ENCODE measurements around the gene CD151. TPM values are rescaled to one million over a fixed set of nuclear protein-coding genes. Genes with fewer than 3 reads are reported as not detected.

The CD151 gene
- total and polyA plus RNA-seq, 4 donors, result 31.6 to 264 (median 124) TPM

GRCh38 chr11:843086-843734, 10.5 kb downstream of the CD151 start:
- Histone ChIP-seq H3K4me3 (ENCODE audit: low read depth in 1 of 3, low read length in 3 of 3) (peak overlapping the region; percentile 32 to 97 (median 96)), H3K9ac (ENCODE audit: low read depth in 1 of 2, low read length in 2 of 2) (peak overlapping the region; percentile 54), H3K27me3 (ENCODE audit: control insufficient read depth in 4 of 4, insufficient read depth in 4 of 4, low read length in 3 of 4) (no peaks in the 10 kb centered on the region), H3K36me3 (ENCODE audit: control insufficient read depth in 4 of 4, insufficient read depth in 3 of 4, low read depth in 1 of 4, low read length in 3 of 4) (peaks cover 2 to 15% (median 5%) of the 10 kb centered on the region in 4 donors), H3K4me1 (ENCODE audit: control insufficient read depth in 4 of 4, insufficient read depth in 4 of 4, low read length in 3 of 4) (peaks cover 18 to 55% (median 34%) of the 10 kb centered on the region in 4 donors), H3K27ac (ENCODE audit: low read depth in 1 of 2, low read length in 2 of 2) (peak overlapping the region; percentile 76 to 90), H3K9me3 (ENCODE audit: control insufficient read depth in 4 of 4, low read length in 3 of 4) (no peaks in the 10 kb centered on the region)
- TF ChIP-seq, protein P1, sequence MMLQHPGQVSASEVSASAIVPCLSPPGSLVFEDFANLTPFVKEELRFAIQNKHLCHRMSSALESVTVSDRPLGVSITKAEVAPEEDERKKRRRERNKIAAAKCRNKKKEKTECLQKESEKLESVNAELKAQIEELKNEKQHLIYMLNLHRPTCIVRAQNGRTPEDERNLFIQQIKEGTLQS (IDR thresholded peaks at IDR 0.05), result no peak
- no peak for TF ChIP-seq HNF4A (conservative IDR thresholded peaks at IDR 0.05)
- no peak for TF ChIP-seq GABPA (IDR thresholded peaks at IDR 0.05 in 1 of 2, conservative IDR thresholded peaks at IDR 0.05 in 1 of 2)
- no peak for TF ChIP-seq ZBTB33 (IDR thresholded peaks at IDR 0.05)
- DNase-seq (ENCODE audit: low spot score), result no peak
- WGBS, result 2% methylated on average over 53 of the region's 53 CpGs

DNA sequence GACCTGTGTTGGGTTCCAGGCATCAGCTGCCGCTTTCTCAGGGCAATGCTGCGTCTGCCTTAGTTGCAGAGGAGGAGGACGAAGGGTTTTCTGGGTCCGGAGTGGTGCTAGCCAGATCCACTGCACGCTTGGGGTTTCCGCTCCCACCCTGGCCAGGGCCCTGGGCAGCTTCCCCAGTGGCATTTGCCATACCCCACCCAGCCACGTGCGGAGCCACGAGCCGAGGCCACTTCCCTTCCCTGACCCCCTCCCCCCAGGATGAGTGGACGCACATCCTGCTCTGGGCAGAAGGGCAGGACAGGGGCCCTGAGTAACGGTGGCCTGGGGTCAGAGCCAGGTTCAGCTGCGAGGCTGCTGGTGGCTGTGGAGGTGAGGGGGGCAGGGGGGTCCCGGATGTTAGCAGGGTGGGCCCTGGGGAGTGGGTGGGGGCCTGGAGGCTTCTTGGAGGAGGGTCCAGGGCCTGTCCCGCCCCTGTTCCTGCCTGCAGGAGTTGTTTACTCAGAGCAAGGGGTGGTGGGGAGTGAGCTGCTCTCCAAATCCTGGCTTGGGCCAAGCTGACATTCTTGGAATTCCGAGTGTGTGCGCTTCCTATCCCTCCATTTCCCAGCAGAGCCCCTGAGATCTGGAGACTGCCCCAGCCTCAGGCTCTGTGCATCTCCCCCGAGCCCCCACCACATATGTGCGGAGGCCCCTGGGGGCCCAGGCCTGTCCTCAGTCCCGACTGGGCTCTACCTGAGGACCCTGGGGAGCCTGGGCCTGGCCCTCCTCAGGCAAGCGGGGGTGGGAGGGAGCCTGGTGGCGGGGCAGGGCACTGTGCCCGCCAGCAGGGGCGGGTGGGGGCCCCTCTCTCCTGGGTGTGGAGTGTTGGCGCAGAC, 11.3 kb downstream of the CD151 start:
- Histone ChIP-seq H3K27ac (ENCODE audit: low read depth in 1 of 2, low read length in 2 of 2) (peak overlapping the region; percentile 76 to 90), H3K36me3 (ENCODE audit: control insufficient read depth in 4 of 4, insufficient read depth in 3 of 4, low read depth in 1 of 4, low read length in 3 of 4) (peaks cover 0 to 10% (median 4%) of the 10 kb centered on the region in 4 donors), H3K4me3 (ENCODE audit: low read depth in 1 of 3, low read length in 3 of 3) (peak overlapping the region; percentile 32 to 97 (median 96)), H3K4me1 (ENCODE audit: control insufficient read depth in 4 of 4, insufficient read depth in 4 of 4, low read length in 3 of 4) (peaks cover 18 to 58% (median 35%) of the 10 kb centered on the region in 4 donors), H3K9ac (ENCODE audit: low read depth in 1 of 2, low read length in 2 of 2) (no peak overlapping the region), H3K9me3 (ENCODE audit: control insufficient read depth in 4 of 4, low read length in 3 of 4) (no peaks in the 10 kb centered on the region), H3K27me3 (ENCODE audit: control insufficient read depth in 4 of 4, insufficient read depth in 4 of 4, low read length in 3 of 4) (peaks cover 0 to 3% (median 0%) of the 10 kb centered on the region in 4 donors)
- WGBS, result 9% methylated on average over 25 of the region's 25 CpGs
- peak; percentile 72 for DNase-seq (ENCODE audit: low spot score)
- TF ChIP-seq ZBTB33 (IDR thresholded peaks at IDR 0.05) (no peak), TAF1 (conservative IDR thresholded peaks at IDR 0.05) (no peak), HNF4G (IDR thresholded peaks at IDR 0.05) (no peak), SP1 (IDR thresholded peaks at IDR 0.05) (peak; percentile 73), HNF4A (conservative IDR thresholded peaks at IDR 0.05) (peak in 1 of 2 donors; percentile 46), RAD21 (IDR thresholded peaks at IDR 0.05) (no peak), EGR1 (IDR thresholded peaks at IDR 0.05; ENCODE audit: low read depth in 2 of 2) (no peak), NR2F2 (IDR thresholded peaks at IDR 0.05) (peak; percentile 98), FOXA1 (IDR thresholded peaks at IDR 0.05) (peak; percentile 17), JUND (IDR thresholded peaks at IDR 0.05) (peak in 1 of 2 donors; percentile 10), RXRA (IDR thresholded peaks at IDR 0.05) (peak; percentile 76 to 82), YY1 (IDR thresholded peaks at IDR 0.05) (no peak), MAX (IDR thresholded peaks at IDR 0.05) (peak; percentile 62), GABPA (IDR thresholded peaks at IDR 0.05 in 1 of 2, conservative IDR thresholded peaks at IDR 0.05 in 1 of 2) (peak in 1 of 2 donors; percentile 82), FOXA2 (IDR thresholded peaks at IDR 0.05) (no peak)
- TF ChIP-seq, protein P1 (IDR thresholded peaks at IDR 0.05), result no peak
- TF ChIP-seq, protein P2, sequence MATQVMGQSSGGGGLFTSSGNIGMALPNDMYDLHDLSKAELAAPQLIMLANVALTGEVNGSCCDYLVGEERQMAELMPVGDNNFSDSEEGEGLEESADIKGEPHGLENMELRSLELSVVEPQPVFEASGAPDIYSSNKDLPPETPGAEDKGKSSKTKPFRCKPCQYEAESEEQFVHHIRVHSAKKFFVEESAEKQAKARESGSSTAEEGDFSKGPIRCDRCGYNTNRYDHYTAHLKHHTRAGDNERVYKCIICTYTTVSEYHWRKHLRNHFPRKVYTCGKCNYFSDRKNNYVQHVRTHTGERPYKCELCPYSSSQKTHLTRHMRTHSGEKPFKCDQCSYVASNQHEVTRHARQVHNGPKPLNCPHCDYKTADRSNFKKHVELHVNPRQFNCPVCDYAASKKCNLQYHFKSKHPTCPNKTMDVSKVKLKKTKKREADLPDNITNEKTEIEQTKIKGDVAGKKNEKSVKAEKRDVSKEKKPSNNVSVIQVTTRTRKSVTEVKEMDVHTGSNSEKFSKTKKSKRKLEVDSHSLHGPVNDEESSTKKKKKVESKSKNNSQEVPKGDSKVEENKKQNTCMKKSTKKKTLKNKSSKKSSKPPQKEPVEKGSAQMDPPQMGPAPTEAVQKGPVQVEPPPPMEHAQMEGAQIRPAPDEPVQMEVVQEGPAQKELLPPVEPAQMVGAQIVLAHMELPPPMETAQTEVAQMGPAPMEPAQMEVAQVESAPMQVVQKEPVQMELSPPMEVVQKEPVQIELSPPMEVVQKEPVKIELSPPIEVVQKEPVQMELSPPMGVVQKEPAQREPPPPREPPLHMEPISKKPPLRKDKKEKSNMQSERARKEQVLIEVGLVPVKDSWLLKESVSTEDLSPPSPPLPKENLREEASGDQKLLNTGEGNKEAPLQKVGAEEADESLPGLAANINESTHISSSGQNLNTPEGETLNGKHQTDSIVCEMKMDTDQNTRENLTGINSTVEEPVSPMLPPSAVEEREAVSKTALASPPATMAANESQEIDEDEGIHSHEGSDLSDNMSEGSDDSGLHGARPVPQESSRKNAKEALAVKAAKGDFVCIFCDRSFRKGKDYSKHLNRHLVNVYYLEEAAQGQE (IDR thresholded peaks at IDR 0.05), result peak; percentile 62
- TF ChIP-seq, protein P3, sequence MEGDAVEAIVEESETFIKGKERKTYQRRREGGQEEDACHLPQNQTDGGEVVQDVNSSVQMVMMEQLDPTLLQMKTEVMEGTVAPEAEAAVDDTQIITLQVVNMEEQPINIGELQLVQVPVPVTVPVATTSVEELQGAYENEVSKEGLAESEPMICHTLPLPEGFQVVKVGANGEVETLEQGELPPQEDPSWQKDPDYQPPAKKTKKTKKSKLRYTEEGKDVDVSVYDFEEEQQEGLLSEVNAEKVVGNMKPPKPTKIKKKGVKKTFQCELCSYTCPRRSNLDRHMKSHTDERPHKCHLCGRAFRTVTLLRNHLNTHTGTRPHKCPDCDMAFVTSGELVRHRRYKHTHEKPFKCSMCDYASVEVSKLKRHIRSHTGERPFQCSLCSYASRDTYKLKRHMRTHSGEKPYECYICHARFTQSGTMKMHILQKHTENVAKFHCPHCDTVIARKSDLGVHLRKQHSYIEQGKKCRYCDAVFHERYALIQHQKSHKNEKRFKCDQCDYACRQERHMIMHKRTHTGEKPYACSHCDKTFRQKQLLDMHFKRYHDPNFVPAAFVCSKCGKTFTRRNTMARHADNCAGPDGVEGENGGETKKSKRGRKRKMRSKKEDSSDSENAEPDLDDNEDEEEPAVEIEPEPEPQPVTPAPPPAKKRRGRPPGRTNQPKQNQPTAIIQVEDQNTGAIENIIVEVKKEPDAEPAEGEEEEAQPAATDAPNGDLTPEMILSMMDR (IDR thresholded peaks at IDR 0.05; ENCODE audit: low read depth, low read length, missing input control), result no peak

Data from liver (tissue), 9 donors.